ENCODE results near the gene PLA1A.

- no peak for TF ChIP-seq CTCF (IDR thresholded peaks at IDR 0.05; ENCODE audit: low read depth, low read length)
- TF ChIP-seq POLR2A (IDR thresholded peaks at IDR 0.05; ENCODE audit: extremely low read depth, insufficient read length) = no peak
Observed at GRCh38 chr3:119599558-119600174, 2.0 kb downstream of the PLA1A start.
